Measurements from ENCODE around the gene KIF16B.
"Not testable (repeated sequence)": the region's sequence is repeated elsewhere in the genome, so short reads cannot be mapped to it uniquely, and the experiment has no call there.

Gene KIF16B

GRCh38 chr20:16573001-16573965 is at the start of gene KIF16B:
TSS of gene KIF16B (minus strand) at chr20:16573448. CDS start at chr20:16573275, 173 bp downstream.
- DNase-seq (ENCODE audit: low spot score) = peak; percentile 88

- no peak for DNase-seq (ENCODE audit: low spot score)
Observed at GRCh38 chr20:16622501-16622900, 49.3 kb upstream of the KIF16B start.

GRCh38 chr20:16621435-16622141 is 48.3 kb upstream of the KIF16B start:
- no peak for DNase-seq (ENCODE audit: low spot score)

GRCh38 chr20:16620961-16621360 is 47.7 kb upstream of the KIF16B start:
- no peak for DNase-seq (ENCODE audit: low spot score)

- no peak for DNase-seq (ENCODE audit: low spot score)
Observed at GRCh38 chr20:16619953-16620352, 46.7 kb upstream of the KIF16B start.

- no peak for DNase-seq (ENCODE audit: low spot score)
Observed at GRCh38 chr20:16617056-16617455, 43.8 kb upstream of the KIF16B start.

GRCh38 chr20:16616317-16616716 is 43.1 kb upstream of the KIF16B start:
- DNase-seq (ENCODE audit: low spot score) = no peak

GRCh38 chr20:16615199-16615598 is 42.0 kb upstream of the KIF16B start:
- peak; percentile 25 for DNase-seq (ENCODE audit: low spot score)

GRCh38 chr20:16613954-16614353 is 40.7 kb upstream of the KIF16B start:
- no peak for DNase-seq (ENCODE audit: low spot score)

GRCh38 chr20:16612706-16613105 is 39.5 kb upstream of the KIF16B start:
- DNase-seq (ENCODE audit: low spot score) = no peak

- no peak for DNase-seq (ENCODE audit: low spot score)
Observed at GRCh38 chr20:16611817-16612216, 38.6 kb upstream of the KIF16B start.

- no peak for DNase-seq (ENCODE audit: low spot score)
Observed at GRCh38 chr20:16609066-16609465, 35.8 kb upstream of the KIF16B start.

- DNase-seq (ENCODE audit: low spot score) = no peak
Observed at GRCh38 chr20:16608277-16608650, 35.0 kb upstream of the KIF16B start.

- peak; percentile 34 for DNase-seq (ENCODE audit: low spot score)
Observed at GRCh38 chr20:16607364-16608276, 34.4 kb upstream of the KIF16B start.

GRCh38 chr20:16606468-16607070 is 33.3 kb upstream of the KIF16B start:
- DNase-seq (ENCODE audit: low spot score) = peak; percentile 22

- DNase-seq (ENCODE audit: low spot score) = no peak
Observed at GRCh38 chr20:16601047-16601446, 27.8 kb upstream of the KIF16B start.

GRCh38 chr20:16599257-16599656 is 26.0 kb upstream of the KIF16B start:
- DNase-seq (ENCODE audit: low spot score) = no peak

GRCh38 chr20:16596991-16597390 is 23.7 kb upstream of the KIF16B start:
- no peak for DNase-seq (ENCODE audit: low spot score)

- DNase-seq (ENCODE audit: low spot score) = not testable (repeated sequence)
Observed at GRCh38 chr20:16596404-16596803, 23.2 kb upstream of the KIF16B start.

- no peak for DNase-seq (ENCODE audit: low spot score)
Observed at GRCh38 chr20:16595376-16595775, 22.1 kb upstream of the KIF16B start.

- DNase-seq (ENCODE audit: low spot score) = no peak
Observed at GRCh38 chr20:16590041-16590633, 16.9 kb upstream of the KIF16B start.

All from SW480 (cell line).